GM19467 (cell line): ENCODE data around the gene SLC6A3.

ENCODE experiments used
- ATAC-seq: cut with Tn5 transposase; IDR thresholded peaks from one replicate; pipeline ENCODE4 v1.9.1; 2021; ENCODE audit warnings: mild to moderate bottlenecking, moderate library complexity; ENCODE audit not compliant: unreplicated experiment

The SLC6A3 gene

DNA sequence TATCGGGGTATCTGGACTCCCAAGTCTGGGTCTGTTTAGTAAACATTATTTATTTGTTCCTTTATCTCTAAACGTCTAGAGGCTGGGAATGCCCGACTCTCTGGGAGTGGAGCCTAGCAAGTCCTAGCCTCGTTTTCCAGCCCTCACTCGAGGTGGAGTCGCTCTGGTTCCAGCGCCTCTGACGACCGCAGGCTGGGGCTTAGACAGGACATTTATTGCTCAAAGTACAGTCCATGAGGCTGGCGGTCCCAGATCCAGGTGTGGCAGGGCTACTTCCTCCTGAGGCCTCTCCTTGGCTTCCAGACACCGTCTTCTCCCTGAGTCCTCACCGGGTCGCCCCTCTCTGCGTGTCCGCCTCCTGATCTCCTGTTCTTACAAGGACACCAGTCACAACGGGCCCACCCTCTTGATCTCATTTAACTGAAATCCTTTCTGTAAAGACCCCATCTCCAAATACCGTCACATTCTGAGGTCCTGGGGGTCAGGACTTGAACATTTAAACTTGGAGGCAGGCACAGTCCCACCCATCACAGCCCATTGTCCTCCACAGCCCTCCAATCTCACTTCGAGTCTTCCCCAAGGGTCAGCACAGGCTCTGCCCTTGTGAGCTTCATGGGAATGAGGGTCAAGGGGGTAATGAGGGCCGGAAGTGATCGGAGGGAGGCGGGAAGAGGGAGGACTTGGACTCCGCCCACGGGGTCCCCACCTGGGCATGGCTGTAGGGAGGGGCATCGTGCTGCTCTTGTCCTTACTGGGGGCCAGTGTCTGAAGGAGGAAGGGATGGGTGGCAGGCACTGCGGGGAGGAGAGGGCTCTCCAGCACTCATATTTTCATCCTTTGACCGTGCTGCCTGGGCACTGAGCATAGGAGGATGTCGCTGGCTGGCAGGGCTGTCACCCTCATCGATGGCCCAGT, 88.1 kb downstream of the SLC6A3 start:
- ATAC-seq = no peak

DNA sequence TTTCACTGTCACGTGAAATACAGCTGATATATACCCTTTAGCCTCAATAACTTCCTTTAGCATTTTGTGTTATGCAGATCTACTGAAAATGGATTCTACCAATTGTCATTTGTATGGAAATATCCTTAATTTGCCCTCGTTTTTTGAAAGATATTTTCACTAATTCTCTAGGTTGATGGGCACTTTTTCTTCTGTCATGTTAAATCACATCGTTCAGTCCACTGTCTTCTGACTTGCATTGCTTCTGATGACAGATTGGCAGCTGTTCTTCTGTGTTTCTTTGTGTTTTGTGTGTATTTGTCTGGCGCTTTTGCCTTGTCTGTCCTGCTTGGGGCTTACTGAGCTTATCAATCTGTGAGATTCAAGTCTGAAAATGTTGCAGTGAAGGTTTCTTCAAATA, 90.7 kb downstream of the SLC6A3 start:
- no peak for ATAC-seq

DNA sequence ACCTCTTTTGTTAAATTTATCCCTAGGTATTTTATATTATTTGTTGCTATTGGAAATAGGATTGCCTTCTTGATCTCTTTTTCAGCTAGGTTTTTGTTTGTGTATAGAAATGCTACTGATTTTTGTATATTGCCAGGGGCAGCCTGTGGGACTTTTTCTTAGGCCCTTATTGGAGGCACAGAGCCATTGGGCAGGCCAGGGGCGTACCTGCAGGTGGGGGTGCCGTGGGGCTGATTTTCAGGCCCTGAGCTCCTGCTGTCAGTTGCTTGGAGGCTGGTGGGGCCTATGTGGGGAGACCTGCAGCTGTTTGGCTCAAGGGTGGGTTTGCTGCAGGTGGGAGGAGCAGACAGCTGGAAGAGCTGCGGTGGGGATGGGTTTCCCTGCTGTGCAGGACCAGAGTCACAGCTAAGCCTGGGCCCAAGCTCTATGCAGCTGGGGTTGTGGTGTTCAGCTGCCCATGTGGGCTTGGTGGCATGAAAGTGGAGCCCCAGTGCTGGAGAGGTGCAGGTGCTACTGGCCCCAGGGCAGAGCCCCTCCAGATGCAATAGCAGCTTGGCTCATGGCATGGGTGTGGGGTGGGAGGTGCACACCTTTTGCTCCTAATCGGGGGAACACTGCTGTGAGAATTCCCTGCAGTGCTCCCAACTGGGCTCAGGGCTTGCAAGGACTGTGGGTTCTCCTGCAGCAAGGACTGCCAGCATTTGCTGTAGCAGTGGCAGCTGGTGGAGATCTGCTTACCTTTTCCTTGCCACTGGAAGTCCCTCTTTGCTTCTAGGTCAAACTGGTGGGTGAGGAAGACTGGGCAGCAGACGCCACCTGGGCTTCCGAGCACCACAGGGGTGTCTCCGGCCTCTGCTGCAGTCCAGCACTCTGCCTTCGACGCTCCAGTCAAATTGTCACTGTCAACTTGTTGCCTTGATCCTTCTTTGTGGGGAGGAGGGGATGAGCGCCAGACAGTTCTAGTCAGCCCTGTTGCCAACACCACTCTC, 92.7 kb downstream of the SLC6A3 start:
- ATAC-seq = no peak

DNA sequence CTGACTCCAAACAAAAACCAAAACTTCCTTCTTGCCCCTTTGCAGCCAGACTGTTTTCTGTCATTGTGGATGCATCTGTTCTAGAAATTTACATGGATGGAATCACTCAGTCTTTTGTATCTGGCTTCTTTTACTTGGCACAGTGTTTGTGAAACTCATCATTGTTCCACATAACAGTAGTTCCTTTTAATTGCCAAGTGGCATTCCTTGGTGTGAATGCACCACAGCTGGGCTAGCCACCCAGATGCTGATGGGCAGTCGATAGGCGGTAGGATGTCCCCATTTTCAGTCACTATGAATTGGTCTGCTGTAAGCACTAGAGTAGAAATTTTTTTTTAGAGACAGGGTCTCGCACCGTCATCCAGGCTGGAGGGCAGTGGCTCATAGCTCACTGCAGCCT, 94.1 kb downstream of the SLC6A3 start:
- ATAC-seq = no peak

DNA sequence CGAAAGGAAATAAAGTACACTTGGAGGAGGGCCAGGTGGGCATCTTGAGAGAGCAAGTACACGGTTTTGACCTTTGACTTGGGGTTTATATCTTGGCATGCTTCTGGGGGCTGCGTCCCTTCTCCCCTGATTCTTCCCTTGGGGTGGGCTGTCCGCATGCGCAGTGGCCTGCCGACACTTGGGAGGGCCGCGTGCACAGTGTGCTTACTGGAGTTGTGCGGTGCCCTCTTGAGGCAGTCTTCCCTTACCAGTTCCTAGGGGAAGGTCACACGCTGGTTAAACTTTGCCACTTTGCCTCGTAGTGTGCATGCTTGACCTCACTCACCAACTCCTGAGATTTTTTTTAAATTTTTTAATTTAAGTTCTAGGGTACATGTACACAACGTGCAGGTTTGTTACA, 96.0 kb downstream of the SLC6A3 start:
- ATAC-seq = no peak

DNA sequence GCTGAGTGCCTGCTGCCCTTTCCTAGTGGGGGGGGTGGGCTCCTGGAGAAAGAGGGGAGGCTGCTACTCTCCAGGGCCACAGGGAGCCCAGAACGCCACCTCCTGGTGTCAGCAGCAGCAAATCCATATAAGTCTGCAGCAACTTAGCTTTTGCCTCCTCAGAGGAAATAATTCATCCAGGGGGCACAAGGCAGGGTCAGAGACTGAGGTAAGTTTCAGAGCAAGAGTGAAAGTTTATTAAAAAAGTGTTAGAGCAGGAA, 96.3 kb downstream of the SLC6A3 start:
- no peak for ATAC-seq

DNA sequence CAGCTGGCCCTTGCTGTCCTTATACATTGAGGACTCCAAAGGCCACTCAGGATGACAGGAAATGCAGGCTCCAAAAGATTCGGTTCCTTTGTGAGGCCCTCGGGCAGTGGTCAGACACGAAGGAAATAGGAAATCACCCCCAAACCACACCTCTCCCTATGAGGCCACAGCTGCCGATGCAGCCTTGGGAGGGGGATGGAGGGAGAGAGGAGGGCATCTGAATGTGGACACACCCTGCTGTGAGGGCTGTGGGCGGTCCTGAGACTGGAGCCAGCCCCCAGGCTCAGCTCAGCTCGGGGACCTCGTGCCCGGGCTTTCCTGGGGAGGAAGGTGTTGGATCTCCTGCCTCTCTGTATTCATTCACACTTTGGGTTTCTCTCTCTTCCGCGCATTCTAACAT, 97.7 kb downstream of the SLC6A3 start:
- no peak for ATAC-seq

DNA sequence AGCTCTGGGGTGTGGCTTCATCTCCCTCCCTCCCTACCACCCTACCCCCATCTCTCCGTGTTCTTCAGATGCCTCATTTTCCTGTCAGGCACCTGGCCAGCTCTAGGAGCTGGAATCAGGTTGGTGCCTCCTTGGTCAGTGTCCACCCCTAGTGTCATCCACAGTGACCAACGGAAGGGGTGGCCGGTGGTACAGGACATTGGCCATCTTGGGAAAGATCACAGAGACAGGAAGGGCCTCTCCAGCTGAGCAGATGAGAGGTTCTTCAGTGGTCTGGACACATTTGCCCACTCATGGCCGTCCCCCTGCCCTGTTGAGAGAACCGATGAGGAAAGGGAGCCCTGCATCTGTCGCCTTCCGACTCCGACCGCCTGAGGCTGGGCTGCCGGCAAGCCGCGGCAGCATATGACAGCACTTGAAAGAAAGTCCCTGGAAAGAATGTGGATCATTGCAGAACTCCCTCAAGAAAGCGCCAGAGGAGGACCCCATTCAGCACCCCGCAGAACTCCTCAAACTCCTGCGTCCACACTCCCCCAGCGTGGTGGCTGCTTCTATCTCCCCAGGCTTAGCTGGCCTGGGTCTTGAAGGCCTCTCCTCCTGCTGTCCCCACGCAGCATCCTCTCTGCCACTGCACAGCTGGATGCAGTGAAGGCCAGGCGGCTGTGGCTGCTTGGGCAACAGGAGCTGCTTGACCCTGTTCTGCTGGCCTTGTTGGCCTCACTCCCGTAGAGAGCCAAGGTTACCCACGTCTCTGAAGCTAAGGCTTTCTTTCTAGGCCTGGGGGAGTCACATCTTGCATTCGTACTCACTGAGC, 98.4 kb downstream of the SLC6A3 start:
- ATAC-seq = no peak

DNA sequence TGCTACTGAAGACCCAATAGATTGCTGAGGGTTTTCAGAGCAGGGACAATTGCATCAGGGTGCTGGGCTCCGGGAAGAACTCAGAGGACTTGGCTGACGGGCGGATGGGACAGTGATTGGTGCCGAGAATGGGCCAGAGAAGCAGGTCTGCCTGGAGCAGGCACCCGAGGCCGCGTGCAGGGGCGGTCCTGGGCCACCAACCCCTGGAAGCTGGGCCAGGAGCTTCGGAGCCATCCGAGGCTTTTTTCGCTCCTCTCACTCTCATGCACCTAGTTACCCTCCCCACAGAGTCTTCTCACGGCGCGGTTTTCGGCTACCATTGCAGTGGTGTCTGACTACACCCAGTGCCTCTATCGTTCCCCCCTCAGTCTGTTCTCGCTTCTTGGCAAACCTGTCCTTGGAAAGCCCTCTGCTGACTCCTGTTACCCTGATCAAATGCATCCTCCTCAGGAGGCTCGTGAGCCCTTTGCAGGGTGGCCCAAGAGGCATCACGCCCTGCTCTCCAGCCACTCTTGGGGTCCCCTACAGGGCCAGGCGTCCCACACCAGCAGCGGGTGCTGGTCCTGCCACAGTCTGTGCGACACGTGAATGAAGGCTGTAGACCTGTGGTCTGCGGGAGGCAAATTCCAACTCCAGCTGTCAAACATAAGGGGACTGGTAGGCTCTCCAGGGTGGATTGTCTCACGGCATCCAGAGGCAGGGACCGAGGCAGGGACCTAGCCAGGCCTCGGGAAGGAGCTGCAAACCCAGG, 99.2 kb downstream of the SLC6A3 start:
- no peak for ATAC-seq

DNA sequence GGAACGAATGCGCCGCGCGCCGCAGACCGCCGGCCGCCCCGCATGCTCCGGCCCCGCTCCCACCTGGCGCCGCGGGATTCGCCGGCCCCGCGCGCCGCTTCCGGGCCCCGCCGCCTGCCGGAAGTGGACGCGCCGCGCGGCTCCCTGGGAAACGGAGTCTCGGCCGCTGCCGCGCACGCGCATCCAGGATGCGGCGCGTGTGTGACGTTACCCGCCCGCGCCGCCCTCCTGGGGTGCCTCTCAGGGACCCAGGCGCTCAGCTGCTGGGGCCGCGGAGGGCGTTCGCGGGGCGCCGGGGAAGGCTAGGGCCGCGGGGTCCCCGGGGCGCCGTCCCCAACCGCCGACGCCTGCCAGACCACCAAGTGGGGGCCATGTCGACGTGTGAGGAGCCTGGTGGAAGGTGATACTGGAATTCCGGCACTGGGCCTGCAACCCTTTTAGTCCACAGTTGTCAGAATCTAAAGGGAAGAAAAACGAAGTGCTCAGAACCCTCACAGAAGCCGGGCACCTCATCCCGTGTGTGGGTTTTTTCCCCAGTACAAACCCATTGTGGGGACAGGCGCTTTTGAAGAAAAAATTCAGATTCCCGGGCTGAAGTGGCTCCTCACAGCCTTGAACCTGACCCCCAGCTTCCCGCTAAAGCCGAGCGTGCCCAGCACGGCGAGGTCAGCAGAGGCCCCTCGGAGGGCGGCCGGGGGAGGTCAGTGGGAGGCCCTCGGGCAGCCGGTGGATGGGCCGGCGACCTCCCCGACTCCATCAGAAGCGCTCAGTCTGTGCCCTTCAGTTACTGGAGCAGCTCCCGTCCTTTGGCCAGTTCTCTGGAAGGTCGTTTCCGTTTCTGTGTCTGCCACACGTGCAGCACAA, 100.0 kb downstream of the SLC6A3 start, which contains the start of gene CLPTM1L:
Gene CLPTM1L, minus strand, starts transcription at position 125 of the 864 bp plus-strand sequence. CDS start 258 bp downstream, outside the sequence.
- ATAC-seq = peak; percentile 68

DNA sequence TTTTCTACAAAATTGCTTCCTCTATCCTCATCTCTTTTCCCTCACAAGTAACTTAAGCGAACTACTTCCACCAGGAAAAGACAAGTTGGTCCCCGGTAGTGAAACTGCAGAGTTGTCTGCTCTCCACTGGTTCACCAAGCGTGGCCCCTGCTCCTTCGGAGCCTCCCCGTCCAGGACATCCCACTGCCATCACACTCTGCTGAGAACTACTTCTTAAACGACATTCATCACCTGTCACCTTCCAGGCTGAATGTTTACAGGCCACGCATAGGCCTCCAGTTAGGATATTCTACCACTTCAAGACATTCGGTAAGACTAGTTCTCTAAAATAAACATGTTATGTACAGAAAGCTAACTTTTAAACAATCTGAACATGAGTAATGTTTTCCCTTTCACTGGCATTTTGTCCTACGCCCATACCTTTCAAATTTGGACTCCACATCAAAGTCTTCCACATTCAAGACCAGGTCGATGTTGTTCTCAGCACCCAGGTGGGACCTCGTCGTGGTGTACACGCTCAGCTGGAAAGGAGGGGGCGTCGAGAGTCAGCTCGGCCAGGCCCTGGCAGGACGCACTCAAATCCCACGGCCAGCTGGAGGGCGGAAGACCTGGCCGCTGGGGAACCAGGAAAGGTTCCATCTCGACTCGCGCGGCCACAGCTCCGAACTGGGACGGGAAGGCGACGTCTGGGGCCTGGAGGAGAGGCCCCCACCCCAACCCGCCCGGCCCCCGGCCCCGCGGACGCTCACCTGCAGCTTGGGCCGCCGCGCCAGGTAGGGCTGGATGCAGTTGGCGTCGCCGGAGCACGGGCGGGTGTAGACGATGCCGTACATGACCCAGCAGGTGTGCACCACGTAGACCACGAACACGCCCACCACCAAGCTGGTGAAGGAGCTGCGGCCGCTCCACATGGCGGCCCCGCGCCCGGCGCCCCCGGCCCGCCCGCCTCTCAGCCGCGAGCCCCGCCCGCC, 101.0 kb downstream of the SLC6A3 start:
- peak; percentile 7 for ATAC-seq

DNA sequence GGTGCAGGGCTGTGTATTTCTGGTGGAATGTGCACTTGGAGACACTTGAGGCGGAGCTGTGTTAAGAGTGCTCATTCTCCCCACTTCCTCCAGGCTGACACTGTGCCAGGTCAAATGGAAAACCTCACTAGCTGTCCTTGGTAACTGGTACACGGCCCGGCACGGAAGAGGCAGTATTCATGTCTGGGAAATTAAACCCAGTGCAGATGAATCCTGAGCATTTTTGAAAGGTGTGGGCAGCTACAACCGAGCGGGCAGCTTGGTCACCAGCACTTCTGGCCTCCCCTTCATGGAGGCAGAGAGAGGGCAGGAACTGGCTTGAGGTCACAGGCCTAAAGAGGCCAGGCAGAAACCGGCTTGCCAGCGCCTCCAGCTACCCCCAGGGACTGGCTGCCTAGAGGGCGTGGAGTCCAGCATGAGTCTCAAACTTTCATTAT, 101.9 kb downstream of the SLC6A3 start:
- no peak for ATAC-seq
